Measurements from ENCODE around the gene TRAP1. TPM values are rescaled to one million over a fixed set of nuclear protein-coding genes. Genes with fewer than 3 reads are reported as not detected.
"Not testable (repeated sequence)": the region's sequence is repeated elsewhere in the genome, so short reads cannot be mapped to it uniquely, and the experiment has no call there.

The TRAP1 gene
- total RNA-seq, 2 experiments from 2014 or later: 366 to 377 TPM

DNA sequence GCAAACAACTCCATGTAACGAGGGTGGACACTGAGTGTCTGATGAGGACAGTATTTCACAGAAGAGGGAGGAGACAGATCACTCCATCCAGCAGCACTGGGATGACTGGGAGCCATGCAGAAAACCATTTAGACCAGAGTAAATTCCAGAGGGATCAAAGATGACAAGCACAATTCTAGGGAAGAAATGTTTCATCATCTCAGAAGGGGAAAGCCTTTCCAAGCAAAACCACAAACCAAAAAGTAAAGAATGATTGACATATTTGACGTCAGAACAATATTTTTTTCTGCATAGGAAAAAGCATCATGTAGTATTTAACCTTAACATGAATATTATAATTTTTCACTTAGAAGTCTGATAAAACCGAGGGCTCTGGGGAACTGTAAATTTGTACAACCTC lies 58.1 kb downstream of the TRAP1 start:
- no peaks in the 10 kb centered on the region for H3K27me3 Mint-ChIP-seq
- no peak overlapping the region for H3K4me3 Mint-ChIP-seq
- no peak for DNase-seq
- H3K36me3 Mint-ChIP-seq: peaks cover 30% of the 10 kb centered on the region
- peak overlapping the region; percentile 88 for H3K27ac Mint-ChIP-seq
- H3K4me1 Mint-ChIP-seq: peaks cover 19% of the 10 kb centered on the region
- no peaks in the 10 kb centered on the region for H3K9me3 Mint-ChIP-seq

DNA sequence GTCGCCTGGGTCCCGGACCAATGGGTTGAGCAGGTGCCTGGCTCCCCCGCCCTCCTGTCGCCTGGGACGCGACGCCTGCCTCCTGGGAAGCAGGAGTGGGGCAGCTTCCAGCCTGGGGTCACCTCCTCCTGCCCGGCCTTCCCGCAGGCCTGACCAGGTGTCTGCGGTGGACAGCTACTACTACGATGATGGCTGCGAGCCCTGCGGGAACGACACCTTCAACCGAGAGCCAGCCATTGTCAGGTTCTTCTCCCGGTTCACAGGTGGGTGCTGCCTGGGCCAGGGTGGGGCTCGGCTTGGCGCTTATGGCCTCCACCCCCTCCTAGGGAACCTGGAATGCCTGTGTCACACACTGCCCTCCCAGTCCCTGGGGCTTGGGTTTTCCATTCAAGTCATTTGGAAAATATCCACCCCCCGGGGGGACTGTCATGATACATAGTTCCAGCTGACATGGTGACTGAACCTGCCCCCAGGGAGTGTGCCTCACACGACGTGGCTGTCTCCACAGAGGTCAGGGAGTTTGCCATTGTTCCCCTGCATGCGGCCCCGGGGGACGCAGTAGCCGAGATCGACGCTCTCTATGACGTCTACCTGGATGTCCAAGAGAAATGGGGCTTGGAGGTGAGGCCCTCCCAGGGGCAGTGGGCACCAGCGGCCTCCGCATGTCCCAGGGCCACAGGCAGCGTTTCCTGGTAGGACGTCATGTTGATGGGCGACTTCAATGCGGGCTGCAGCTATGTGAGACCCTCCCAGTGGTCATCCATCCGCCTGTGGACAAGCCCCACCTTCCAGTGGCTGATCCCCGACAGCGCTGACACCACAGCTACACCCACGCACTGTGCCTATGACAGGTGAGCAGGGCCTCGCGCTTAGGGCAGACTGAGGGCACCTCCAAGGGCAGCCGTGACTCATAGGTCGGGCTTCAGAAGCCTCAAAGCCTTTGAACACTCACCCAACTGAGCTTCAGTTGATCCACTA lies 60.5 kb downstream of the TRAP1 start:
- Mint-ChIP-seq H3K27ac (peak overlapping the region; percentile 71), H3K4me1 (peaks cover 19% of the 10 kb centered on the region), H3K4me3 (no peak overlapping the region), H3K9me3 (no peaks in the 10 kb centered on the region), H3K27me3 (no peaks in the 10 kb centered on the region), H3K36me3 (peaks cover 17% of the 10 kb centered on the region)
- peak; percentile 36 for DNase-seq

DNA sequence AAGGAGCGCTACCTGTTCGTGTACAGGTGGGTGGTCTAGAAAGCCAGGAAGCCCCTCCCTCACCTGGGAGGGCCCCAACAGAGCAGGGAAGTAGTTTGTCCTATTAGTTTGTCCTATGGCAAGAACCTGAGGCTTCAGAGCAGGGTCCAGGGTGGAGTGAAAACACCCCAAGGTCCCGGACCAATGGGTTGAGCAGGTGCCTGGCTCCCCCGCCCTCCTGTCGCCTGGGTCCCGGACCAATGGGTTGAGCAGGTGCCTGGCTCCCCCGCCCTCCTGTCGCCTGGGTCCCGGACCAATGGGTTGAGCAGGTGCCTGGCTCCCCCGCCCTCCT lies 61.2 kb downstream of the TRAP1 start:
- H3K4me3 Mint-ChIP-seq, DNase-seq, H3K27ac Mint-ChIP-seq, H3K27me3 Mint-ChIP-seq, H3K9me3 Mint-ChIP-seq: not testable (repeated sequence)
- peaks cover 16% of the 10 kb centered on the region for H3K36me3 Mint-ChIP-seq
- H3K4me1 Mint-ChIP-seq: peaks cover 21% of the 10 kb centered on the region

DNA sequence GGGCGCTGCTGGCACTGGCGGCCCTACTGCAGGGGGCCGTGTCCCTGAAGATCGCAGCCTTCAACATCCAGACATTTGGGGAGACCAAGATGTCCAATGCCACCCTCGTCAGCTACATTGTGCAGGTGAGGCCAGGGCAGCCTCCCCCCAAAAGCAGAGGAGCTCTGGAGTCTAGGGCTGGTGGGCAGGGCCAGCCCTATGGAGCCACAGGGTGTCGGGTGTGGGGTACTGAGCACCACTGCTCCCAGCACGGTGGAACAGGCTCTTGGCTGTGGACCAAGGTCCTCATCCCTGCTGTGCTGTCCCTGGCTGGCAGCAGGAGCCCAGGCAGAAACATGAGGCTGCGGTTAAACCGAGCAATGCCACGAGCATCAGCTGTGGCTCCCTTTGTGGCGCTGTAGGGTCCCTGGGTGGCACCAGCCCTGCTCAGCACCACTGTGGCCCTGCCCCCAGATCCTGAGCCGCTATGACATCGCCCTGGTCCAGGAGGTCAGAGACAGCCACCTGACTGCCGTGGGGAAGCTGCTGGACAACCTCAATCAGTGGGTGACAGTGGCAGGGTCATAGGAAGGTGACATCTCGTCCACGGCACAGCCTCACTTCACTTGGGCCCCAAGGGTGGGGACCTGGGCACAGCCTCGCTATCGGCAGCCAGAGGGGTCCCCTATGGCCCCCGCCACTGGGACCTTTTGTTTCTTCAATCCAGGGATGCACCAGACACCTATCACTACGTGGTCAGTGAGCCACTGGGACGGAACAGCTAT lies 61.7 kb downstream of the TRAP1 start:
- no peaks in the 10 kb centered on the region for H3K27me3 Mint-ChIP-seq
- DNase-seq: no peak
- no peak overlapping the region for H3K27ac Mint-ChIP-seq
- H3K4me1 Mint-ChIP-seq: peaks cover 21% of the 10 kb centered on the region
- no peak overlapping the region for H3K4me3 Mint-ChIP-seq
- H3K9me3 Mint-ChIP-seq: no peaks in the 10 kb centered on the region
- H3K36me3 Mint-ChIP-seq: peaks cover 16% of the 10 kb centered on the region

DNA sequence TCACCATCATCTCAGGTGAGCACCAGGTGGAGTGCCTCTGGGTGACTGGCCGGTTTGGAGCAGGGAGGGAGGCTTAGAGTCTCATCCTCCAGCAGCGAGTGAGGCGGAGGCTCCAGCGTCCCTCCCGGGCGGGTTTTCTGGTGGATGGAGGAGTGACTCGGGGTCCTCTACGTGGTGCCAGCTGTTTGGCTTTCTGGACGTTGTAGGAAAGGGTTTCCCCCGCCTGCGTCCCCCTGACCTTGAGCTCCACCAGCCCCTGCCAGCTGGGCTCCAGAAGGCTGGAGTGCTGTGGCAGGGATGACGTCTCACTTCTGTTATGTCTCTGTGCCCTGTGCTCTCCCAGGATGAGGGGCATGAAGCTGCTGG lies 62.3 kb downstream of the TRAP1 start:
- peaks cover 21% of the 10 kb centered on the region for H3K4me1 Mint-ChIP-seq
- DNase-seq: no peak
- H3K9me3 Mint-ChIP-seq: no peaks in the 10 kb centered on the region
- H3K4me3 Mint-ChIP-seq: no peak overlapping the region
- H3K36me3 Mint-ChIP-seq: peaks cover 16% of the 10 kb centered on the region
- no peaks in the 10 kb centered on the region for H3K27me3 Mint-ChIP-seq
- no peak overlapping the region for H3K27ac Mint-ChIP-seq

DNA sequence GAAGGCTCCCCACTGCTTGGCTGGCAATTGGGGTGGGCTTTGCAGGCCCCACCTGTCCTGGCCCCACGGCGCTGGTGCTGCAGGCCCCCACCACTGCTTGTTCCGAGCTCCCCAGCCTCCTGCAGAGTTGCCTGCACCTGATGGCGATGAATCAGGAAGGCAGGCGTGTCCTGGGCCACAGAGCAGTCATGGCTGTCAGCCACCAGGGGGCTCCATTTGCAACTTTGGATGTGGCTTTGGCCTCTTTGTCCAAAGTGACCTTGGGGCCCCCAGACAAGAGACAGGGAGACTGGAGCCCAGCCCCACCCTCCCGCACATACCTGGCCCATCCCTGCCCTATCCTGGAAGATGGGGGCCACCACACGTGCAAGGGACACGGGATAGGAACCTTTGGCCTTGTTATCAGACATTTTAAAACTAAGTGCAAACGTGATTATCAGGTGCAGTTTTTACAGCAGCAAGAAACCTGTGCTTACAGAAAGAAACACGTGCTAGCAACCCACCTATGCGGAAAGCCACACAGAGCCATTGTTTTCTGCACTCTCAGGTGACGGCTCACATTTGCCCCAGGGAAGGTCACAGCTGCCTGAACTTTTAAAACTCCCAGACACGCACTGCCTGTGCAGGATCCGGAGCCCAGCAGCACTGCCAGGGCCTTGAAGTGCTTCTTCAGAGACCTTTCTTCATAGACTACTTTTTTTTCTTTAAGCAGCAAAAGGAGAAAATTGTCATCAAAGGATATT lies 62.9 kb downstream of the TRAP1 start, which contains the start of gene DNASE1:
Gene DNASE1 (plus strand): TSS at position 443 of the 743 bp plus-strand sequence. CDS start 683 bp downstream, outside the sequence.
- H3K4me1 Mint-ChIP-seq: peaks cover 16% of the 10 kb centered on the region
- H3K27me3 Mint-ChIP-seq: no peaks in the 10 kb centered on the region
- no peaks in the 10 kb centered on the region for H3K9me3 Mint-ChIP-seq
- H3K36me3 Mint-ChIP-seq: peaks cover 11% of the 10 kb centered on the region
- H3K4me3 Mint-ChIP-seq: no peak within 1 kb of the TSS
- DNase-seq: peak; percentile 62
- H3K27ac Mint-ChIP-seq: no peak within 1 kb of the TSS

DNA sequence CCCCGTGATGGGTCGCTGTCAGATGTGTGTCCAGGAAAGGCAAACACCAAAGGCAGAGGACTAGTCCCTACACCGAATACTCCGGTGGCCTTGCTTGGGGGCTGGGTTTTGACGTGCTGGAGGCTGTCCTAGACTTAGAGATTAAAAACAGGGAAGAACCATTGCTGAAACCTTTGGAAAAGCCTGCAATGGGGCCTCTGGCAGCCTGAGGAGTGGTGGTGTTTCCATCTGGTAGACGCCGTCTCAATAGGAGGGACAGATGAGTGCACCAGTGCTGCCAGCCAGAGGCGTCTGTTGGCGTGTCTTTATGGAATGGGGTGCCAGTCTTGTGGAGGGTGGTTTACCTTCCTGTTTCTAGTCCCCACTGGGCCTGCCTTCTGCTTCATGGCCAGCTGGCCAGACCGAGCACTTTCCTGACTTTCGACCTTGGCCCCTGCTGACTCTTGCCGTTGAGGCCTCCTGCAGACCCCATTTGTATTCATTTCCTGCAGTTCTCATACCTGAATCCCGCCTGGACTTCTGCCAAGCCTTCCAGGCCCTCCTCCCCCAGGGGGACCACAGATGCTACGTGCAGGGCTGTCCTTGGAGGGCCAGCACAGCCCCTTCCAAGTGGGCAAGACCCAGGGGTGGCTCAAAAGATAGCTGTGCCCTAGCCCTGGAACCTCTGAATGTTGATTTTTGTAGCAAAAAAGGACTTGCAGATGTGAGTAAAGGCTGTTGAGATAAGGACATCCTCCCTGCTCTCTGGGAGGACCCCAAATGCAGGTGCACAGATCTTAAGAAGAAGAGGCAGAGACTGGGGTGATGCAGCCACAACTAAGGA lies 64.7 kb downstream of the TRAP1 start:
- Mint-ChIP-seq H3K4me1 (peaks cover 10% of the 10 kb centered on the region), H3K36me3 (peaks cover 10% of the 10 kb centered on the region), H3K27ac (no peak overlapping the region), H3K9me3 (no peaks in the 10 kb centered on the region), H3K4me3 (no peak overlapping the region), H3K27me3 (no peaks in the 10 kb centered on the region)
- DNase-seq: no peak

DNA sequence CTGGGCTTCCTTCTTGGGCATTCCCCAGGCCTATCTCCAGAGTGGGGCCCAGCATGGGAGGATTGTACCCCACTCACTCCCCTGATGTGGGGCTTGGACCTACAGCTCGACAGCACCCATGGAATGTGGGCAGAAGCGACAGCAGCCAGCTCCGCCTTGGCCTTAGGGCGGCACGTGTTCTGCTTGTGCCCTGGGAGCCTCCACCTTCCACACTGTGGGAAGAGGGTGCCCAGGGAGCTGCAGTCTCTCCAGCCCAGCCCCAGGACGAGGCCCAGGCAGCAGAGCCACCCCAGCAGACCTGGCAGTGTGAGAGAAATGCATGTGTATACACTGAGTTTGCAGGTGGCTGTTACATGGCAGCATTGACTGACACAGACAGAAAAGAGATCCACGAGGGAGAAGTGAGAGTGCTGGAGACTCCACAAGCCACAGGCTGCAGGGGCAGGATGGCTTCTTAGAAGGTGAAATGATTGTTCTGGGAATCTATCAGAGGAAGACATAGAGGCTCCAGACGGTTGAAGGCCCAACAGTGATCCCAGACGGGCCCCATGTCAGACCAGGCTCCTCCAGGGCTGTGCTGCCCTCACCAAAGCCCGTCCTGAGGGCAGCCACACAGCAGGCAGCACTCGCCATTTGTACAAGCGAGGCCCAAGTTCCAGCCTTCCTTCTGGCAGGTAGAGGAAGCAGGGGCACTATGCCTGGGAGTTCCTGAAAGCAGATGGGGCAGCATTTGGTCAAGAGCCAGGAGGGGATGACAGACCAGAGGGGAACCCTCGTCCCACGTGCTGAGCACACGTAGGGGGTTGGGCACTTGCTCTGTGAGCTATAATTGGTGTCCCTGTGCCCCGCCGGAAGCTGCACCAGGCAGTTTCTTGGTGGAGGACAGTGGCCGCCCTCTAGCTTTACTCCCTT lies 65.6 kb downstream of the TRAP1 start:
- Mint-ChIP-seq H3K9me3 (no peaks in the 10 kb centered on the region), H3K4me3 (no peak overlapping the region), H3K27ac (peak overlapping the region; percentile 61), H3K27me3 (no peaks in the 10 kb centered on the region), H3K36me3 (peaks cover 7% of the 10 kb centered on the region), H3K4me1 (peaks cover 3% of the 10 kb centered on the region)
- no peak for DNase-seq

DNA sequence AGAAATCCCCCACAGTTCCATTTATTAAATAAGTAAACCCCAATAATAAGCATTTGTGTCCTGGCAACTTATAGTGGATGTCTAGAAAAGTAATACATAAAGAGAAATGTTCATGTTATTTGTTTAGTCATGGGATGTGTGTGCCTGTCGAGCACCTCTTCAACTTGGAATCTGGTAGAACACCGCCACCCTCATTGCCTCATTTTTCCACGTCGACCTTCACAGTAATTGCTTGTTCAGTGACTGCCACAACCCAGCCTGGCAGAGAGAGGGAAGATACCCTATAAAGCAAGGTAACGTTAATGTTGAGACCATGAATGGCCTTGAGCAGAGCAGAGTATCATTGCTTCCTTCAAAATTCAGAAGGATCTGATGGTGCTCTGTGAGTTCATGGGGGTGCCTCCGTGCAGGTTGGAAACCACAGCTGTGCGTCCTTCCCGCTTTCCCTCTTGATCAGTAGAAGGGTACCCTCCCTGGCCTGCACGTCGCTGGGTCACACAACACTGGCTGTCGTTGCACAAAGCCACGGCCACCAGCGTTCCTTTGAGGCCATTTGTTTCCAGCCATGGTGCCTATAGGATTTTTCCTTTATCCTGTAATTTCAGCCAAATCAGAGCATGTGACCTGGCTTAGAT lies 66.6 kb downstream of the TRAP1 start:
- no peak overlapping the region for H3K4me3 Mint-ChIP-seq
- H3K27ac Mint-ChIP-seq: no peak overlapping the region
- peaks cover 5% of the 10 kb centered on the region for H3K36me3 Mint-ChIP-seq
- peaks cover 3% of the 10 kb centered on the region for H3K4me1 Mint-ChIP-seq
- DNase-seq: no peak
- H3K27me3 Mint-ChIP-seq: no peaks in the 10 kb centered on the region
- no peaks in the 10 kb centered on the region for H3K9me3 Mint-ChIP-seq

DNA sequence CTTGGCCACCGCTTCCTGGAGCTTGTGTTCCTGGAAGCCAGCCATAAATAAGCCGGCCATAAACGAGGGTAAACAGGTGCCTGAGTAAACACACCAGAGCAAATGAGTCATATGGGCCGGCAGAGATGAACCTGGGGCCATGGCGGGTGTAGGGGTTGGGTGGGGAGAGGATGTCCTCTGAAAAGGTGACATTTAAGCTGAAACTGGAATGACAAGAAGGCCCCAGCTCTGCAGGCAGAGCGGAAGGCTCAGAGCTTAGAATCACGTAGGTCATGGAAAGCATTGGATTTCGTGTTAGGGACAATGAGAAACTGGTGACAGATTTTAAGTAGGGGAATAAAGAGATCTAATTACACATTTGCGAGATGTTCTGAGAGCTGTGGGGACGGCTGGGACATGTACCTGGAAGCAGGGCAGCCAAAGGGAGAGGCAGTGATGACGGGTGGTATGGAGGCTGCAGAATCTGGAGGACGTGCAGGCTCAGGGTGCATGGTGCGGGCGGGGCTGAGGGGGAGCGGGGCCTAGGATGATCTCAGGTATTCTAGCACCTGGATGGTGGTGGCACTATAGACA lies 70.9 kb downstream of the TRAP1 start:
- Mint-ChIP-seq H3K4me1 (no peaks in the 10 kb centered on the region), H3K27ac (no peak overlapping the region), H3K36me3 (no peaks in the 10 kb centered on the region), H3K9me3 (no peaks in the 10 kb centered on the region), H3K27me3 (no peaks in the 10 kb centered on the region), H3K4me3 (no peak overlapping the region)
- no peak for DNase-seq

DNA sequence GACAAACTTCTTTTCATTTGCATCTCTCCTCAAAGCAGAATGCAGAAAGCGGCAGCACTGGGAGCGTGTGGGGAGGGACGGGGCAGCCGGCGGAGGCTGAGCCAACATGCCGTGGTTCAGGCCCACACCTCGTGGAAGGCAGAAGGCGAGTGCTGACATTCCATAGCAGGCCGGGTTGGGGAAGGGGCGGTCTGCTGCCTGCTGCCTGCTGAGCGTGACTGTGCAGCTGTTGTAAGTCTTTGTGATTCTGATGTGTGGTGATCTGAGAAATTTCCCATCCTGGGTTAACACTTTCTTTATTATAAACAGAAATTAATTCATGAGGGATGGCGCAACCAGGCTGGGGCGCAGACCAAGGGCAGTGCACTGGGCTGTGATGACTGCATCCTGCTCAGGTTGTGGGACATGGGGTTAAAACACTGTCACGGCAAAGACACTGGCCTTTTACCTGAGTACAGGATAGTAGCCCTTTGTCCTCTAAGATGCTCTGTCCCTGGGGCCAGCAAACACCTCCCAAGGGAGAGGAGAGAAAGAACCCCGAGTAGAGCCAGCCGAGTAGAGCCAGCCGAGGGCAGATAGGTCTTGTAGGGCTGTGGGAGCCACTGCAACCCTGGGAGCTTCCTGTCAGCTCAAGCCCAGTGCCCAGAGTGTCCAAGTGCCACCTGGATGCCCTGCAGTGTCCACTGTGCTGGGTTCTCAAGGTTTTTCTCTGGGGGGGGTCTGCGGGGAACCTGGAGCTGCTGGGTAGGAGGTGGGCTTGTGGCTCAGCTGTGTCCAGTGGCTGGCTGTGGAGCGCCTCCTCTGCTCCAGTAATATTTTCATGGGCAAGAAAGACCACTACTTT lies 71.6 kb downstream of the TRAP1 start:
- Mint-ChIP-seq H3K27ac (no peak overlapping the region), H3K4me1 (no peaks in the 10 kb centered on the region), H3K4me3 (no peak overlapping the region), H3K36me3 (no peaks in the 10 kb centered on the region), H3K9me3 (no peaks in the 10 kb centered on the region), H3K27me3 (no peaks in the 10 kb centered on the region)
- no peak for DNase-seq

DNA sequence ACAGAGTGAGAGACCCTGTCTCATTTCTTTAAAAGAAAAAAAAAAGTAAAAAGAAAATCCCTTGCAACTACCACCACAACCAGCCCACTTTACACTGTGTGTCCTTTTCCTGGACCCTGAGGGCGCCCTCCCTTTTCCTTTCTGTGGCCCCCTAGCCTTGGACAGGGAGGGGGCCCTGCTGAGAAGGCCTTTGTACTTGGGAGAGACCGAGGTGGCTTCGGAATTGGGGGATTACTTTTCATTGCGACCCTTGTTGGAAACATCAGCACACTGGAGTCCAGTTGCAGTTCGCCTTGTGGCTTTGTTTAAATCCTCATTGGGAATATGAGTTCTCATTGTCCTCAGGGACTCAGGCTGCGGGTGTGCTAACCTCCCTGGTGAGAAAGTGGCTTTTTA lies 72.2 kb downstream of the TRAP1 start:
- no peak for DNase-seq
- Mint-ChIP-seq H3K27me3 (no peaks in the 10 kb centered on the region), H3K9me3 (no peaks in the 10 kb centered on the region), H3K4me1 (peaks cover 2% of the 10 kb centered on the region), H3K36me3 (no peaks in the 10 kb centered on the region), H3K27ac (no peak overlapping the region), H3K4me3 (no peak overlapping the region)

Measured in activated naive CD8-positive, alpha-beta T cell treated with anti-CD3 and anti-CD28 coated beads for 36 hours (primary cell).